Neutrophil (primary cell): ENCODE measurements around the gene MYO15B.

Experiments used
- H3K27ac ChIP-seq: fragments of 200-600 bp; sonication (generic); 2 replicates; pipeline ENCODE4 v1.5.1; 2016; ENCODE audit warnings: mild to moderate bottlenecking, moderate library complexity
- H3K27me3 ChIP-seq: fragments of 200-600 bp; sonication (generic); 2 replicates; pipeline ENCODE4 v1.6.0; 2016; ENCODE audit warnings: mild to moderate bottlenecking
- H3K36me3 ChIP-seq: fragments of 200-600 bp; sonication (generic); 2 replicates; pipeline ENCODE4 v1.5.1; 2017
- H3K4me1 ChIP-seq, 2 experiments: fragments of 200-600 bp in 1 of 2; sonication (generic) in 1 of 2; 1 replicate in 1 of 2; 2 replicates in 1 of 2; pipeline versions ENCODE4 v1.5.1 to v1.6.1; 2013 to 2016; ENCODE audit warnings: low read depth in 1 of 2, low read length in 1 of 2, mild to moderate bottlenecking in 1 of 2, moderate library complexity in 1 of 2; ENCODE audit not compliant: control insufficient read depth in 1 of 2, insufficient read depth in 1 of 2
- H3K4me3 ChIP-seq, 2 experiments: fragments of 200-600 bp in 1 of 2; sonication (generic) in 1 of 2; 1 replicate in 1 of 2; 2 replicates in 1 of 2; pipeline ENCODE4 v1.5.1; 2013 to 2016; ENCODE audit warnings: low read depth in 1 of 2, low read length in 1 of 2, mild to moderate bottlenecking in 1 of 2, moderate library complexity in 1 of 2
- H3K9me3 ChIP-seq: fragments of 200-600 bp; sonication (generic); 2 replicates; pipeline ENCODE4 v1.5.1; 2016
- CTCF ChIP-seq: fragments of 200-600 bp; sonication (generic); IDR thresholded peaks from 2 replicates; pipeline ENCODE4 v1.5.1; 2016; ENCODE audit warnings: antibody characterized with exemption

MYO15B gene

DNA sequence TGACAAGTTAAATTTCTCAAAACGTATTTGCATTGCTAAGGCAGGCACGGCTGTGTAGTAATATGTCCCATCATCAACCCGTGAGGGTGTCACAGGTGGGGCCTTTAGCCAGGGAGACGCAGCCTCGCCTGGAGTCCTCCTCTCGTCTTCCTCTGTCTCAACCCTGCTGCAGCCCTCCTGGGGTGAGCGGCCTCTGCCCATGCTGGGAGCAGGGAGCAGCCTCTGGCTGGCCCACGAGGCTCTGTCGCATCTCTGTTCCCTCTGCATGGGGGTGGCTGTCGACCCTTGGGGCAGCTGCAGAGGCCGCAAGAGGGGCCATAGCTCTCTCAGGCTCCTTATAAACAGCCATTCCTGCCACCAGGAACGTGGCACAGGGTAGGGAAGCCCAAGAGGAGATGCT is 44.8 kb downstream of the MYO15B start:
- Histone ChIP-seq H3K4me3 (no peak overlapping the region), H3K9me3 (no peaks in the 10 kb centered on the region), H3K27ac (no peak overlapping the region), H3K27me3 (peaks cover 11% of the 10 kb centered on the region), H3K4me1 (peaks cover 4 to 13% of the 10 kb centered on the region in 2 experiments), H3K36me3 (peaks cover 33% of the 10 kb centered on the region)
- TF ChIP-seq CTCF, result no peak

- peak; percentile 86 for TF ChIP-seq CTCF
- no peak within 1 kb of the TSS for H3K27ac ChIP-seq
- H3K27me3 ChIP-seq, result peaks cover 11% of the 10 kb centered on the region
- H3K36me3 ChIP-seq, result peaks cover 27% of the 10 kb centered on the region
- no peaks in the 10 kb centered on the region for H3K9me3 ChIP-seq
- no peak within 1 kb of the TSS for H3K4me3 ChIP-seq
- peaks cover 4 to 13% of the 10 kb centered on the region in 2 experiments for H3K4me1 ChIP-seq
Observed at GRCh38 chr17:75632863-75633485, 45.4 kb downstream of the MYO15B start, which contains the start of gene SMIM5. TSS of gene SMIM5 (plus strand) at chr17:75633434. CDS start at chr17:75640202, 6,768 bp downstream.

DNA sequence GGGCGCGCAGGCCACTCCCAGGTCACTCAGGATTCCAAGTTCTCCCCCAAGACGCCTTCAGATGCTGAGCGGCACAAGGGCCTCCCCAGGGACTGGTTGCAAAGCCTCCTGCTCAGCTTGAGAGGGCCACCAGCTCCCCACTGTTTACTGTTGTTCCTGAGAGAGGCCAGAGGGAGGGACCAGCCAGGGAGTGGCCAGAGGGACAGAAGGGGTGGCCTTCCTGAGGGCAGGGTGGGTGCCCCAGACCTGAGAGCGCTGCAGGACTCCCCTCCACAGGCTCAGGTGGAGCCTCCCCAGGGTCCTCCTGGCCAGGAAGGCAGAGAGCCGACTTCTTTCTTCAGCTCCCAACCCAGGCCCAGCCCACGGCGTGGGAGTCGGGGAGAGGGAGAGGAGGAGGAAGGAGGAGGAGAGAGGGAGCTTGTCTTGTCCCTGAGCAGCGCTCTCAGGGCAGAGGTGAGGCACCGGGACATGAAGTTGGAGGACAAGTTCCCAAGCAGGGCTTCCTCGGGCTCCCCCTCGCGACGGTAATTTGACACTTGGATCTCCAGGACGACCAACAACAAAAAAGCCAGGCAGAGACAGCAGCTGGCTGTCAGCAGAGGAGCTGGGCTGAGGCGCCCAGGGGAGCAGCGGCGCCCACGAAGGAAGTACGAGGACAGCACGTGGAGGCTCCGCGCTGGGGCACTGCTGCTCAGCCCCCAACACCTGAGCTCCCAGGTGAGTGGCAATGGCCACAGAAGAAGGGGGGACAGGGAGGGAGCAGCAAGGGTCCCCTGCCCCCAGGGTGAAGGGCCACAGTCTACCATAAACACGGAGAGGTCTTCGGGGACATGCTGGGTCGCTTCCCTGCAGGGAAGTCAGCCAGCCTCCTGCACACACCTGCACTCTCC is 46.1 kb downstream of the MYO15B start:
- Histone ChIP-seq H3K27ac (no peak overlapping the region), H3K9me3 (no peaks in the 10 kb centered on the region), H3K4me3 (no peak overlapping the region), H3K36me3 (peaks cover 20% of the 10 kb centered on the region), H3K4me1 (peaks cover 4 to 13% of the 10 kb centered on the region in 2 experiments), H3K27me3 (peaks cover 11% of the 10 kb centered on the region)
- TF ChIP-seq CTCF, result no peak

- H3K27me3 ChIP-seq, result peaks cover 11% of the 10 kb centered on the region
- H3K9me3 ChIP-seq, result no peaks in the 10 kb centered on the region
- peaks cover 4 to 13% of the 10 kb centered on the region in 2 experiments for H3K4me1 ChIP-seq
- no peak for TF ChIP-seq CTCF
- no peak overlapping the region for H3K27ac ChIP-seq
- no peak overlapping the region for H3K4me3 ChIP-seq
- peaks cover 17% of the 10 kb centered on the region for H3K36me3 ChIP-seq
Observed at GRCh38 chr17:75634376-75634740, 46.8 kb downstream of the MYO15B start.

- Histone ChIP-seq H3K27ac (no peak overlapping the region), H3K9me3 (no peaks in the 10 kb centered on the region), H3K4me1 (peaks cover 4 to 13% of the 10 kb centered on the region in 2 experiments), H3K4me3 (no peak overlapping the region), H3K27me3 (peaks cover 11% of the 10 kb centered on the region), H3K36me3 (peaks cover 13% of the 10 kb centered on the region)
- no peak for TF ChIP-seq CTCF
Observed at GRCh38 chr17:75634754-75635609, 47.4 kb downstream of the MYO15B start.
